ENCODE data around the gene SOCS2. TPM values are rescaled to one million over a fixed set of nuclear protein-coding genes. Genes with fewer than 3 reads are reported as not detected.
"Not testable (repeated sequence)": the region's sequence is repeated elsewhere in the genome, so short reads cannot be mapped to it uniquely, and the experiment has no call there.

SOCS2 gene
- total RNA-seq, 1 experiment from 2014 or later, result 15.2 TPM

DNA sequence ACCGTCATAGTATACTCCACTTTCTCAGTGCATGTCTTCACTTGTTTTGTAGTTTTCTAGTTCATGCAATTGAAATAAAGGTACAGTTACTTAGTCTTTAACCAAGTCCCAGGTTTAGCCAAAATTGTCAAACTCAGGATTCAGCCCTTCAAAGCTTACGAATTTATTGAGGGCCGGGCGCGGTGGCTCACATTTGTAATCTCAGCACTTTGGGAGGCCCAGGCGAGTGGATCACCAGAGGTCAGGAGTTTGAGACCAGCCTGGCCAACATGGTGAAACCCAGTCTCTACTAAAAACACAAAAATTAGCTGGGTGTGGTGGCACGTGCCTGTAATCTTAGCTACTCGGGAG is 52.8 kb downstream of the SOCS2 start:
- CTCF ChIA-PET; H3K9me3 ChIP-seq (ENCODE audit: control insufficient read depth in 1 of 2, insufficient read depth in 1 of 2, low read depth in 1 of 2, low read length in 2 of 2); H3K9me2 ChIP-seq (ENCODE audit: insufficient read depth); H3K79me2 ChIP-seq (ENCODE audit: insufficient read depth, low read length); BruUV-seq (replicated peaks); POLR2A ChIA-PET; H4K20me1 ChIP-seq (ENCODE audit: insufficient read depth); RAD21 ChIA-PET (ENCODE audit: low non-redundant PET in 1 of 2, low total read pairs in 2 of 2, uncharacterized antibody in 2 of 2, unreplicated experiment in 2 of 2); H3K36me3 ChIP-seq (ENCODE audit: control insufficient read depth in 1 of 2, insufficient read depth in 2 of 2, low read length in 2 of 2); H3K27me3 ChIP-seq (ENCODE audit: insufficient read depth, low read length); DNase-seq (ENCODE audit: low read depth, low spot score); intact Hi-C loops (cut with micrococcal nuclease): not testable (repeated sequence)
- Histone ChIP-seq H3K4me2 (ENCODE audit: low read length) (peak overlapping the region; percentile 68), H2AFZ (ENCODE audit: low read depth, low read length, poor library complexity, severe bottlenecking) (peak overlapping the region; percentile 96), H3K4me1 (ENCODE audit: control insufficient read depth in 1 of 2, insufficient read depth in 2 of 2, low read length in 2 of 2) (peaks cover 14 to 29% of the 10 kb centered on the region in 2 experiments), H3K27ac (ENCODE audit: low read depth, low read length) (peak overlapping the region; percentile 81; the same call in 1 of the 2 replicates), H3K9ac (ENCODE audit: low read length) (peak overlapping the region; percentile 48), H3K4me3 (replicated peaks in 1 of 2; ENCODE audit: low read depth in 1 of 2, low read length in 2 of 2) (peak overlapping the region in 1 of 2 experiments; percentile 27; a peak in 2 of 4 replicates)
- TF ChIP-seq RAD21 (IDR thresholded peaks at IDR 0.05; ENCODE audit: low read depth), result 0 out of 2 replicates have a peak, but pooled peaks have one; percentile 25
- ATAC-seq, result peak; percentile 72

DNA sequence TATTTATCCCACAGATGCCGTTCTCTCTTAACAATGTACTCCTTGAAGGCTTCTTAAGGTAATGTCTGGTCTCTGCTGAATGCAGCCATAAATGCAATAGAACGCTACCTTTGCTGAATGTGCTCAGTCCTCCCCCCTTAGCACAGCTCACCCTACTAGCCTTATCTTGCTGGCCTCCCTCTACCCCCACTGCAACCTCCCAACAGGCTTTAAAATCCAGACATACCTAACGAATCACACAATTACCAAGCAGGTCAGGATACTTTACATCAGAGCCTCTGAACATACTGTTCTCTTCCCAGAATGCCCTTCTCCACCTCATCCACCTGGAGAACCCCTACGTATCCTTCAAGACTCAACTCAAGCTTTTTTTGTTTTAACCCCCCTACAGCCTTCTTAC is 53.7 kb downstream of the SOCS2 start:
- H3K9me3 ChIP-seq (ENCODE audit: control insufficient read depth in 1 of 2, insufficient read depth in 1 of 2, low read depth in 1 of 2, low read length in 2 of 2), result no peaks in the 10 kb centered on the region
- no peak overlapping the region for H3K4me3 ChIP-seq (replicated peaks in 1 of 2; ENCODE audit: low read depth in 1 of 2, low read length in 2 of 2)
- RAD21 ChIA-PET (ENCODE audit: low non-redundant PET in 1 of 2, low total read pairs in 2 of 2, uncharacterized antibody in 2 of 2, unreplicated experiment in 2 of 2), result no interaction called here
- H4K20me1 ChIP-seq (ENCODE audit: insufficient read depth), result no peaks in the 10 kb centered on the region
- H3K36me3 ChIP-seq (ENCODE audit: control insufficient read depth in 1 of 2, insufficient read depth in 2 of 2, low read length in 2 of 2), result no peaks in the 10 kb centered on the region
- intact Hi-C loops (cut with micrococcal nuclease), result no loop called here
- H3K27ac ChIP-seq (ENCODE audit: low read depth, low read length), result peak overlapping the region; percentile 81; the same call in 1 of the 2 replicates
- H3K4me2 ChIP-seq (ENCODE audit: low read length), result peak overlapping the region; percentile 68
- H2AFZ ChIP-seq (ENCODE audit: low read depth, low read length, poor library complexity, severe bottlenecking), result peak overlapping the region; percentile 96
- POLR2A ChIA-PET, result no interaction called here
- no peak for ATAC-seq
- BruUV-seq (replicated peaks), result no TSS peak
- H3K9ac ChIP-seq (ENCODE audit: low read length), result no peak overlapping the region
- no peak for DNase-seq (ENCODE audit: low read depth, low spot score)
- H3K27me3 ChIP-seq (ENCODE audit: insufficient read depth, low read length), result no peaks in the 10 kb centered on the region
- peaks cover 14 to 29% of the 10 kb centered on the region in 2 experiments for H3K4me1 ChIP-seq (ENCODE audit: control insufficient read depth in 1 of 2, insufficient read depth in 2 of 2, low read length in 2 of 2)
- no peaks in the 10 kb centered on the region for H3K79me2 ChIP-seq (ENCODE audit: insufficient read depth, low read length)
- CTCF ChIA-PET, result no interaction called here
- H3K9me2 ChIP-seq (ENCODE audit: insufficient read depth), result no peaks in the 10 kb centered on the region
- no peak for TF ChIP-seq ZNF274 (IDR thresholded peaks at IDR 0.05; ENCODE audit: low read depth, low read length)
- TF ChIP-seq, protein P1, sequence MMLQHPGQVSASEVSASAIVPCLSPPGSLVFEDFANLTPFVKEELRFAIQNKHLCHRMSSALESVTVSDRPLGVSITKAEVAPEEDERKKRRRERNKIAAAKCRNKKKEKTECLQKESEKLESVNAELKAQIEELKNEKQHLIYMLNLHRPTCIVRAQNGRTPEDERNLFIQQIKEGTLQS (IDR thresholded peaks at IDR 0.05), result no peak
- no peak for TF ChIP-seq CBX3 (IDR thresholded peaks at IDR 0.05; ENCODE audit: low read depth)
- TF ChIP-seq SRF (IDR thresholded peaks at IDR 0.05; ENCODE audit: low read depth), result no peak
- TF ChIP-seq ELF1 (IDR thresholded peaks at IDR 0.05; ENCODE audit: borderline replicate concordance, low read depth), result no peak
- no peak for TF ChIP-seq SP1 (IDR thresholded peaks at IDR 0.05; ENCODE audit: low read depth)
- TF ChIP-seq RAD21 (IDR thresholded peaks at IDR 0.05; ENCODE audit: low read depth), result no peak
- no peak for TF ChIP-seq EGR1 (IDR thresholded peaks at IDR 0.05; ENCODE audit: low read depth)
- no peak for TF ChIP-seq JUND (IDR thresholded peaks at IDR 0.05)
- TF ChIP-seq, protein P2, sequence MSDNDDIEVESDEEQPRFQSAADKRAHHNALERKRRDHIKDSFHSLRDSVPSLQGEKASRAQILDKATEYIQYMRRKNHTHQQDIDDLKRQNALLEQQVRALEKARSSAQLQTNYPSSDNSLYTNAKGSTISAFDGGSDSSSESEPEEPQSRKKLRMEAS (IDR thresholded peaks at IDR 0.05), result no peak
- TF ChIP-seq TCF7L2 (IDR thresholded peaks at IDR 0.05; ENCODE audit: borderline replicate concordance, extremely low read depth, insufficient read depth, insufficient read length), result no peak
- no peak for TF ChIP-seq FOSL1 (IDR thresholded peaks at IDR 0.05; ENCODE audit: low read depth)
- TF ChIP-seq, protein P3, sequence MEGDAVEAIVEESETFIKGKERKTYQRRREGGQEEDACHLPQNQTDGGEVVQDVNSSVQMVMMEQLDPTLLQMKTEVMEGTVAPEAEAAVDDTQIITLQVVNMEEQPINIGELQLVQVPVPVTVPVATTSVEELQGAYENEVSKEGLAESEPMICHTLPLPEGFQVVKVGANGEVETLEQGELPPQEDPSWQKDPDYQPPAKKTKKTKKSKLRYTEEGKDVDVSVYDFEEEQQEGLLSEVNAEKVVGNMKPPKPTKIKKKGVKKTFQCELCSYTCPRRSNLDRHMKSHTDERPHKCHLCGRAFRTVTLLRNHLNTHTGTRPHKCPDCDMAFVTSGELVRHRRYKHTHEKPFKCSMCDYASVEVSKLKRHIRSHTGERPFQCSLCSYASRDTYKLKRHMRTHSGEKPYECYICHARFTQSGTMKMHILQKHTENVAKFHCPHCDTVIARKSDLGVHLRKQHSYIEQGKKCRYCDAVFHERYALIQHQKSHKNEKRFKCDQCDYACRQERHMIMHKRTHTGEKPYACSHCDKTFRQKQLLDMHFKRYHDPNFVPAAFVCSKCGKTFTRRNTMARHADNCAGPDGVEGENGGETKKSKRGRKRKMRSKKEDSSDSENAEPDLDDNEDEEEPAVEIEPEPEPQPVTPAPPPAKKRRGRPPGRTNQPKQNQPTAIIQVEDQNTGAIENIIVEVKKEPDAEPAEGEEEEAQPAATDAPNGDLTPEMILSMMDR (IDR thresholded peaks at IDR 0.05 in 2 of 3, conservative IDR thresholded peaks at IDR 0.05 in 1 of 3; ENCODE audit: borderline replicate concordance in 1 of 3, insufficient read depth in 1 of 3, low read depth in 2 of 3, low read length in 2 of 3), result no peak
- no peak for TF ChIP-seq CEBPB (IDR thresholded peaks at IDR 0.05; ENCODE audit: low read depth)
- no peak for TF ChIP-seq YY1 (IDR thresholded peaks at IDR 0.05; ENCODE audit: extremely low read depth, insufficient replicate concordance, low read depth, low read length)
- TF ChIP-seq POLR2AphosphoS5 (IDR thresholded peaks at IDR 0.05; ENCODE audit: low read depth, low read length), result no peak
- TF ChIP-seq, protein P4, sequence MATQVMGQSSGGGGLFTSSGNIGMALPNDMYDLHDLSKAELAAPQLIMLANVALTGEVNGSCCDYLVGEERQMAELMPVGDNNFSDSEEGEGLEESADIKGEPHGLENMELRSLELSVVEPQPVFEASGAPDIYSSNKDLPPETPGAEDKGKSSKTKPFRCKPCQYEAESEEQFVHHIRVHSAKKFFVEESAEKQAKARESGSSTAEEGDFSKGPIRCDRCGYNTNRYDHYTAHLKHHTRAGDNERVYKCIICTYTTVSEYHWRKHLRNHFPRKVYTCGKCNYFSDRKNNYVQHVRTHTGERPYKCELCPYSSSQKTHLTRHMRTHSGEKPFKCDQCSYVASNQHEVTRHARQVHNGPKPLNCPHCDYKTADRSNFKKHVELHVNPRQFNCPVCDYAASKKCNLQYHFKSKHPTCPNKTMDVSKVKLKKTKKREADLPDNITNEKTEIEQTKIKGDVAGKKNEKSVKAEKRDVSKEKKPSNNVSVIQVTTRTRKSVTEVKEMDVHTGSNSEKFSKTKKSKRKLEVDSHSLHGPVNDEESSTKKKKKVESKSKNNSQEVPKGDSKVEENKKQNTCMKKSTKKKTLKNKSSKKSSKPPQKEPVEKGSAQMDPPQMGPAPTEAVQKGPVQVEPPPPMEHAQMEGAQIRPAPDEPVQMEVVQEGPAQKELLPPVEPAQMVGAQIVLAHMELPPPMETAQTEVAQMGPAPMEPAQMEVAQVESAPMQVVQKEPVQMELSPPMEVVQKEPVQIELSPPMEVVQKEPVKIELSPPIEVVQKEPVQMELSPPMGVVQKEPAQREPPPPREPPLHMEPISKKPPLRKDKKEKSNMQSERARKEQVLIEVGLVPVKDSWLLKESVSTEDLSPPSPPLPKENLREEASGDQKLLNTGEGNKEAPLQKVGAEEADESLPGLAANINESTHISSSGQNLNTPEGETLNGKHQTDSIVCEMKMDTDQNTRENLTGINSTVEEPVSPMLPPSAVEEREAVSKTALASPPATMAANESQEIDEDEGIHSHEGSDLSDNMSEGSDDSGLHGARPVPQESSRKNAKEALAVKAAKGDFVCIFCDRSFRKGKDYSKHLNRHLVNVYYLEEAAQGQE (IDR thresholded peaks at IDR 0.05; ENCODE audit: low read depth), result no peak

Data from HCT116 (cell line).